ENCODE data around the gene ZNF683. TPM values are rescaled to one million over a fixed set of nuclear protein-coding genes. Genes with fewer than 3 reads are reported as not detected.

The ZNF683 gene
- total and polyA plus RNA-seq, 10 of the 15 experiments (the other 5 are each of a cell fraction or from before 2014, with no cell fraction given): not detected

- peak; percentile 87 to 97 (median 92) for TF ChIP-seq CTCF (IDR thresholded peaks at IDR 0.05 in 2 of 3, conservative IDR thresholded peaks at IDR 0.05 in 1 of 3; ENCODE audit: control insufficient read depth in 2 of 3, extremely low read depth in 1 of 3, insufficient read depth in 1 of 3, low read depth in 3 of 3, low read length in 3 of 3)
- TF ChIP-seq MTA2 (IDR thresholded peaks at IDR 0.05; ENCODE audit: low read depth): no peak
- TF ChIP-seq CBX3 (IDR thresholded peaks at IDR 0.05; ENCODE audit: borderline replicate concordance, low read depth): no peak
- TF ChIP-seq BHLHE40 (IDR thresholded peaks at IDR 0.05; ENCODE audit: borderline replicate concordance in 1 of 2, low read depth in 2 of 2, low read length in 1 of 2): no peak
- TF ChIP-seq MYC (IDR thresholded peaks at IDR 0.05; ENCODE audit: insufficient read depth, insufficient read length, insufficient replicate concordance, low read length, severe bottlenecking): no peak
- TF ChIP-seq ASH2L (IDR thresholded peaks at IDR 0.05; ENCODE audit: borderline replicate concordance, low read depth): no peak
- TF ChIP-seq HCFC1 (IDR thresholded peaks at IDR 0.05; ENCODE audit: low read length): no peak
- TF ChIP-seq SMAD1 (IDR thresholded peaks at IDR 0.05; ENCODE audit: low read depth, partially characterized antibody): no peak
- no peak for TF ChIP-seq CBFB (IDR thresholded peaks at IDR 0.05; ENCODE audit: low read depth)
- TF ChIP-seq RB1 (IDR thresholded peaks at IDR 0.05; ENCODE audit: borderline replicate concordance): no peak
- TF ChIP-seq IRF4 (IDR thresholded peaks at IDR 0.05; ENCODE audit: low read depth, low read length): 0 out of 2 replicates have a peak, but pooled peaks have one; percentile 11
- peak; percentile 78 for TF ChIP-seq SMC3 (IDR thresholded peaks at IDR 0.05; ENCODE audit: borderline replicate concordance, low read length)
- TF ChIP-seq DPF2 (IDR thresholded peaks at IDR 0.05): no peak
- no peak for TF ChIP-seq SPI1 (IDR thresholded peaks at IDR 0.05; ENCODE audit: borderline replicate concordance, insufficient read depth, low read depth, low read length)
- 0 out of 2 replicates have a peak, but pooled peaks have one; percentile 43 for TF ChIP-seq SMARCA5 (IDR thresholded peaks at IDR 0.05)
Observed at GRCh38 chr1:26417111-26417759, 44.7 kb upstream of the ZNF683 start (continued).
